HepG2 (cell line): Measurements from ENCODE around the gene PPP1R7. TPM values are rescaled to one million over a fixed set of nuclear protein-coding genes. Genes with fewer than 3 reads are reported as not detected.

Experiments
- CENPX ChIP-seq: sonication (generic); formaldehyde crosslinking; IDR thresholded peaks from 2 replicates; pipeline ENCODE4 v1.9.0; 2021; ENCODE audit warnings: mild to moderate bottlenecking, missing genetic modification reagents, moderate library complexity
- FOSL1 ChIP-seq: sonication (generic); formaldehyde crosslinking; IDR thresholded peaks from 2 replicates; pipeline ENCODE4 v1.9.0; 2021; ENCODE audit warnings: missing genetic modification reagents, borderline replicate concordance
- GABPB1 ChIP-seq: IDR thresholded peaks from 2 replicates; pipeline ENCODE4 v1.6.1; 2016; ENCODE audit warnings: mild to moderate bottlenecking, missing genetic modification reagents, moderate library complexity, missing compliant biosample characterization
- HMG20B ChIP-seq: conservative IDR thresholded peaks from 2 replicates; pipeline ENCODE4 v1.6.1; 2016; ENCODE audit warnings: missing genetic modification reagents, missing compliant biosample characterization
- HOXD1 ChIP-seq: sonication (generic); formaldehyde crosslinking; IDR thresholded peaks from 2 replicates; pipeline ENCODE4 v1.5.0; 2020; ENCODE audit warnings: missing genetic modification reagents
- KAT8 ChIP-seq: IDR thresholded peaks from 2 replicates; pipeline ENCODE4 v1.6.1; 2016; ENCODE audit warnings: missing genetic modification reagents, missing compliant biosample characterization
- MYNN ChIP-seq: sonication (generic); formaldehyde crosslinking; IDR thresholded peaks from 2 replicates; pipeline ENCODE4 v1.4.0; 2020; ENCODE audit warnings: mild to moderate bottlenecking, low read depth, missing genetic modification reagents
- NFYC ChIP-seq: IDR thresholded peaks from 2 replicates; pipeline ENCODE4 v1.6.1; 2016; ENCODE audit warnings: missing genetic modification reagents, missing compliant biosample characterization
- RFXANK ChIP-seq: IDR thresholded peaks from 2 replicates; pipeline ENCODE4 v1.6.1; 2016
- SPEN ChIP-seq: sonication (generic); formaldehyde crosslinking; IDR thresholded peaks from 2 replicates; pipeline ENCODE4 v1.5.1; 2020; ENCODE audit warnings: low read depth, mild to moderate bottlenecking, missing genetic modification reagents
- SRSF9 ChIP-seq: fragments of 200-400 bp; formaldehyde crosslinking; IDR thresholded peaks from 2 replicates; pipeline ENCODE4 v1.6.1; 2018; ENCODE audit warnings: borderline replicate concordance, mild to moderate bottlenecking, low read depth, low read length; ENCODE audit not compliant: insufficient read depth, poor library complexity, severe bottlenecking
- THAP11 ChIP-seq: IDR thresholded peaks from 2 replicates; pipeline ENCODE4 v1.6.1; 2016; ENCODE audit warnings: missing biosample characterization, missing genetic modification reagents
- ZFYVE20 ChIP-seq: sonication (generic); formaldehyde crosslinking; IDR thresholded peaks from 2 replicates; pipeline ENCODE4 v1.8.0; 2023; ENCODE audit warnings: low read depth, mild to moderate bottlenecking, moderate library complexity, missing genetic modification reagents, borderline replicate concordance
- ZNF101 ChIP-seq: sonication (generic); formaldehyde crosslinking; IDR thresholded peaks from 2 replicates; pipeline ENCODE4 v1.4.0; 2020; ENCODE audit warnings: mild to moderate bottlenecking, low read depth, missing genetic modification reagents, borderline replicate concordance
- ZNF136 ChIP-seq: sonication (generic); formaldehyde crosslinking; IDR thresholded peaks from 2 replicates; pipeline ENCODE4 v1.8.1; 2022; ENCODE audit warnings: low read depth, mild to moderate bottlenecking, moderate library complexity, missing genetic modification reagents
- ZNF3 ChIP-seq: IDR thresholded peaks from 2 replicates; pipeline ENCODE4 v1.7.0; 2017; ENCODE audit warnings: inconsistent platforms
- ZNF333 ChIP-seq: sonication (generic); formaldehyde crosslinking; IDR thresholded peaks from 2 replicates; pipeline ENCODE4 v1.4.0; 2020; ENCODE audit warnings: mild to moderate bottlenecking, missing genetic modification reagents, borderline replicate concordance
- ZNF383 ChIP-seq: sonication (generic); formaldehyde crosslinking; IDR thresholded peaks from 2 replicates; pipeline ENCODE4 v1.4.0; 2020; ENCODE audit warnings: missing genetic modification reagents, mild to moderate bottlenecking, borderline replicate concordance
- ZNF589 ChIP-seq: sonication (generic); formaldehyde crosslinking; conservative IDR thresholded peaks from 2 replicates; pipeline ENCODE4 v1.8.0; 2022; ENCODE audit warnings: mild to moderate bottlenecking, moderate library complexity, missing genetic modification reagents
- ZNF772 ChIP-seq: sonication (generic); formaldehyde crosslinking; IDR thresholded peaks from 2 replicates; pipeline ENCODE4 v1.5.0; 2020; ENCODE audit warnings: mild to moderate bottlenecking, missing genetic modification reagents
- polyA plus RNA-seq, 8 experiments: library from polyadenylated mRNA; depleted of rRNA in 3 of 8; stranded (reverse) in 7 of 8; unstranded in 1 of 8; fragments of >200 nt; fragmentation: Illumina TruSeq in 4 of 8; extraction: Trizol in 4 of 8; gene quantifications; 2 replicates each; pipeline versions ENCODE4 v1.2.1 to v1.2.3, GENCODE V29; 2011 to 2016; ENCODE audit warnings: low read depth in 4 of 8, missing spikeins in 1 of 8, mixed read lengths in 1 of 8; ENCODE audit not compliant: insufficient read depth in 1 of 8
- total RNA-seq, 5 experiments: library from RNA; depleted of rRNA; stranded (reverse); fragments of >200 nt; fragmentation: Illumina TruSeq; extraction: Trizol; gene quantifications; 2 replicates each; pipeline ENCODE4 v1.2.3, GENCODE V29; 2016; ENCODE audit warnings: low read depth in 1 of 5
- TF ChIP-seq, protein P1 (sequence below): sonication (generic); formaldehyde crosslinking; IDR thresholded peaks from 2 replicates; pipeline ENCODE4 v1.8.0; 2022; ENCODE audit warnings: missing genetic modification reagents, mild to moderate bottlenecking, inconsistent platforms, borderline replicate concordance
- TF ChIP-seq, protein P2 (sequence below): sonication (generic); formaldehyde crosslinking; IDR thresholded peaks from 2 replicates; pipeline ENCODE4 v1.5.1; 2020; ENCODE audit warnings: missing genetic modification reagents, mild to moderate bottlenecking, borderline replicate concordance
- TF ChIP-seq, protein P3 (sequence below): sonication (generic); formaldehyde crosslinking; IDR thresholded peaks from 2 replicates; pipeline ENCODE4 v1.9.0; 2021; ENCODE audit warnings: missing genetic modification reagents, mild to moderate bottlenecking, borderline replicate concordance
- TF ChIP-seq, protein P4 (sequence below): sonication (generic); formaldehyde crosslinking; IDR thresholded peaks from 2 replicates; pipeline ENCODE4 v1.5.0; 2020; ENCODE audit warnings: mild to moderate bottlenecking, missing genetic modification reagents

Gene PPP1R7
- total and polyA plus RNA-seq, 2 of the 13 experiments (the other 11 are each of a cell fraction or from before 2014, with no cell fraction given), result 33.3 to 67.9 TPM

DNA sequence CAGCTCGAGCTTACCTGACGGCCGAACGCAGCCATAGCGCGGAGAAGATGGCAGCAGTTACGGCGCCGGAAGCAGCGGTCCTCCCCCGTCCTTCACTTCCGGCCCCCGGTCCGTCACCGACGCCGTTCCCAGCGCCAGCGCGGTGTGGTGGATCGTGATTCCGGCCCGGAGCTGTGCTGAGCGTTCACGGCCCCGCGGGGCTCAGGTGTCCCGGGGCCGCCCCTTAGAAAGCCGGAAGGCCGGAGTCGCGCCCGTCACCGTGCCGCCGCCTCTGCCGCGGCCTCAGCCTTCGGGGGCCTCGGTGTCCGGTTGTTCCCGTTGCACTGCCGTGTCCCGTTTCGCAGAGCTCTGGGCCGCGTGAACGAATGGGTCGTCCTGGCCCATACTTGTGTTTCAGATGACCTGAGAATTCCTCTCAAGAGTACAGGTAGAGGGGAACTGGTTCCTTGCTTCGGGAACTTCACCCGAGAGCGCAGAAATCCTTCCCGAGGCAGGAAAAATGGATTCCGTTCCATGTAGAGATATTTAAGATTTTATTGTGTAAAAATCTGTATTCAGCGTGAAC lies 47.9 kb upstream of the PPP1R7 start, which contains the start of gene MTERF4 (continued):
- TF ChIP-seq NFYC (peak; percentile 60), MYNN (peak; percentile 94; the same call in 1 of the 2 replicates), ZNF136 (CRISPR knock-in tag) (peak; percentile 99), ZFYVE20 (peak; percentile 97), KAT8 (peak; percentile 100), GABPB1 (CRISPR knock-in tag) (peak; percentile 100), ZNF333 (peak; percentile 77), THAP11 (CRISPR knock-in tag) (peak; percentile 97), ZNF589 (CRISPR knock-in tag) (peak; percentile 98), ZNF3 (CRISPR knock-in tag) (peak; percentile 53; the same call in 1 of the 2 replicates), ZNF772 (CRISPR knock-in tag) (peak; percentile 99), ZNF383 (no peak), SRSF9 (no peak), ZNF101 (CRISPR knock-in tag) (no peak), RFXANK (CRISPR knock-in tag) (peak; percentile 89), FOSL1 (CRISPR knock-in tag) (peak; percentile 56; the same call in 1 of the 2 replicates), HMG20B (CRISPR knock-in tag) (peak; percentile 89), SPEN (peak; percentile 100), HOXD1 (peak; percentile 96), CENPX (CRISPR knock-in tag) (no peak)
- TF ChIP-seq, protein P1, sequence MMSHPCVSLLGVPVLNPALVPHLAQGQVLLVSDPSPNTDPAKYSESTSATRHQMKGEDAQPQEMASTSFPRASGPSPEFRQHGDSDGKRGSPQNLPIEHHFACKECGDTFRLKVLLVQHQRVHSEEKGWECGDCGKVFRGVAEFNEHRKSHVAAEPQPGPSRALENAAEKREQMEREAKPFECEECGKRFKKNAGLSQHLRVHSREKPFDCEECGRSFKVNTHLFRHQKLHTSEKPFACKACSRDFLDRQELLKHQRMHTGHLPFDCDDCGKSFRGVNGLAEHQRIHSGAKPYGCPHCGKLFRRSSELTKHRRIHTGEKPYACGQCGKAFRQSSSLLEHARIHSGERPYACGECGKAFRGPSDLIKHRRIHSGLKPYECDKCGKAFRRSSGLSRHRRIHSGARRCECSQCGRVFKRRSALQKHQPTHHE (CRISPR knock-in tag), result peak; percentile 98
- TF ChIP-seq, protein P2, sequence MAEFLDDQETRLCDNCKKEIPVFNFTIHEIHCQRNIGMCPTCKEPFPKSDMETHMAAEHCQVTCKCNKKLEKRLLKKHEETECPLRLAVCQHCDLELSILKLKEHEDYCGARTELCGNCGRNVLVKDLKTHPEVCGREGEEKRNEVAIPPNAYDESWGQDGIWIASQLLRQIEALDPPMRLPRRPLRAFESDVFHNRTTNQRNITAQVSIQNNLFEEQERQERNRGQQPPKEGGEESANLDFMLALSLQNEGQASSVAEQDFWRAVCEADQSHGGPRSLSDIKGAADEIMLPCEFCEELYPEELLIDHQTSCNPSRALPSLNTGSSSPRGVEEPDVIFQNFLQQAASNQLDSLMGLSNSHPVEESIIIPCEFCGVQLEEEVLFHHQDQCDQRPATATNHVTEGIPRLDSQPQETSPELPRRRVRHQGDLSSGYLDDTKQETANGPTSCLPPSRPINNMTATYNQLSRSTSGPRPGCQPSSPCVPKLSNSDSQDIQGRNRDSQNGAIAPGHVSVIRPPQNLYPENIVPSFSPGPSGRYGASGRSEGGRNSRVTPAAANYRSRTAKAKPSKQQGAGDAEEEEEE, result no peak
- TF ChIP-seq, protein P3, sequence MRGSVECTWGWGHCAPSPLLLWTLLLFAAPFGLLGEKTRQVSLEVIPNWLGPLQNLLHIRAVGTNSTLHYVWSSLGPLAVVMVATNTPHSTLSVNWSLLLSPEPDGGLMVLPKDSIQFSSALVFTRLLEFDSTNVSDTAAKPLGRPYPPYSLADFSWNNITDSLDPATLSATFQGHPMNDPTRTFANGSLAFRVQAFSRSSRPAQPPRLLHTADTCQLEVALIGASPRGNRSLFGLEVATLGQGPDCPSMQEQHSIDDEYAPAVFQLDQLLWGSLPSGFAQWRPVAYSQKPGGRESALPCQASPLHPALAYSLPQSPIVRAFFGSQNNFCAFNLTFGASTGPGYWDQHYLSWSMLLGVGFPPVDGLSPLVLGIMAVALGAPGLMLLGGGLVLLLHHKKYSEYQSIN (CRISPR knock-in tag), result no peak; the same call in 1 of the 2 replicates
- TF ChIP-seq, protein P4, sequence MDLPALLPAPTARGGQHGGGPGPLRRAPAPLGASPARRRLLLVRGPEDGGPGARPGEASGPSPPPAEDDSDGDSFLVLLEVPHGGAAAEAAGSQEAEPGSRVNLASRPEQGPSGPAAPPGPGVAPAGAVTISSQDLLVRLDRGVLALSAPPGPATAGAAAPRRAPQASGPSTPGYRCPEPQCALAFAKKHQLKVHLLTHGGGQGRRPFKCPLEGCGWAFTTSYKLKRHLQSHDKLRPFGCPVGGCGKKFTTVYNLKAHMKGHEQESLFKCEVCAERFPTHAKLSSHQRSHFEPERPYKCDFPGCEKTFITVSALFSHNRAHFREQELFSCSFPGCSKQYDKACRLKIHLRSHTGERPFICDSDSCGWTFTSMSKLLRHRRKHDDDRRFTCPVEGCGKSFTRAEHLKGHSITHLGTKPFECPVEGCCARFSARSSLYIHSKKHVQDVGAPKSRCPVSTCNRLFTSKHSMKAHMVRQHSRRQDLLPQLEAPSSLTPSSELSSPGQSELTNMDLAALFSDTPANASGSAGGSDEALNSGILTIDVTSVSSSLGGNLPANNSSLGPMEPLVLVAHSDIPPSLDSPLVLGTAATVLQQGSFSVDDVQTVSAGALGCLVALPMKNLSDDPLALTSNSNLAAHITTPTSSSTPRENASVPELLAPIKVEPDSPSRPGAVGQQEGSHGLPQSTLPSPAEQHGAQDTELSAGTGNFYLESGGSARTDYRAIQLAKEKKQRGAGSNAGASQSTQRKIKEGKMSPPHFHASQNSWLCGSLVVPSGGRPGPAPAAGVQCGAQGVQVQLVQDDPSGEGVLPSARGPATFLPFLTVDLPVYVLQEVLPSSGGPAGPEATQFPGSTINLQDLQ (CRISPR knock-in tag), result peak; percentile 81; the same call in 1 of the 2 replicates
